Stimulated activated CD8-positive, alpha-beta memory T cell treated with anti-CD3 and anti-CD28 coated beads, Interleukin-4, amount 100 ng/mL, for 24 hours (primary cell): ENCODE results near the gene PDZRN3.

ENCODE experiments used
- DNase-seq: peaks from one replicate; pipeline ENCODE4 v3.0.0-alpha.2; 2020; ENCODE audit warnings: low read depth

PDZRN3 gene

GRCh38 chr3:73452729-73453128 is 172.0 kb downstream of the PDZRN3 start:
- no peak for DNase-seq

DNA sequence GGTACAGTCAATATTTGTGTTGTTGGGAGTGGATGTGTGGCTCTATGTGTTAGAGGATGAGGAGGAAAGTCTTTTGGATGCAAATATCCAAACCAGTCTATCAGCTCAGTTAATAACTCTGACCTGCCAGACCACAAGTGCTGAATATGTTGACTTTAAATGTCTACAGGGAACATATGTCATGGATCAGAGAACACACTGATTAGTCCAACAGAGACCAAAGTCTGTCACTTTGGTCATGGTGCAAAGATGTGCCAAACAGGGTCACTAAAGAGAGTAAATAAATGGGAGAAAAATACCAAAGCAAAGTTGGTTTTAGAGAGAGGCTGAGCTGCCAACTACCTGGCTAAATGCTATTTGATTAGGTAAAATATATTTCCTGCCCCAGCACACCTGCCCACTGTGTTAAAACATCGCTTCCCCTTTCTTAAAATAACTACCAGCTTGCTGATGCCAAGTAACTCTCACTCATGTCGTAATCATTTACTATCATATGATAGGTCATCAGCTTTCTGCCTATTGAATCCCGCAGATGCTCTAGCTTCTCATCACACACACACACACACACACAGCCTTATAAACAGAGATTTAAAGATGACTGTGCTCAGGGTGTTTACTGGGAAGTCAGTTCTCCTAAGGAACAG is 173.3 kb downstream of the PDZRN3 start:
- DNase-seq: no peak

DNA sequence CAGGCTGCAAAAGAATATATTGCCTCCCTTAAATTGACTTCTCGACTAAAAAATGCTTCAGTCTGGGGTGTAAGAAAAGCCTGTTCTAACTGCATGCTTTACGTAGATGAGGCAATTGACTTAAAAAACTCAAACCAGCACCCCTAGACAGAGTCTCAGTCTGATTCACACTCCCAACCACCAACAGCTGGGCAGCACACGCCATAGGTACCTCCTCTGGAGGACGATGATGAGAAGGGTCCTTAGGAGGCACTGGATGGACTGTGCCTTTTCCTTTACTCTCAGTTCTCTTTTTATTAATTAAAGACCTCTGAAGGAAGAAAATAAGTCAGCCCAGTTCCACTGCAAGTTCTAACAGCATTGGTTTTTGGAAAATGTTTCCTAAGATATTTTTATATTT is 175.0 kb downstream of the PDZRN3 start:
- DNase-seq: no peak

- DNase-seq: no peak
These were observed 175.9 kb downstream of the PDZRN3 start for GRCh38 chr3:73448761-73449301.

GRCh38 chr3:73448041-73448440 is 176.7 kb downstream of the PDZRN3 start:
- no peak for DNase-seq

DNA sequence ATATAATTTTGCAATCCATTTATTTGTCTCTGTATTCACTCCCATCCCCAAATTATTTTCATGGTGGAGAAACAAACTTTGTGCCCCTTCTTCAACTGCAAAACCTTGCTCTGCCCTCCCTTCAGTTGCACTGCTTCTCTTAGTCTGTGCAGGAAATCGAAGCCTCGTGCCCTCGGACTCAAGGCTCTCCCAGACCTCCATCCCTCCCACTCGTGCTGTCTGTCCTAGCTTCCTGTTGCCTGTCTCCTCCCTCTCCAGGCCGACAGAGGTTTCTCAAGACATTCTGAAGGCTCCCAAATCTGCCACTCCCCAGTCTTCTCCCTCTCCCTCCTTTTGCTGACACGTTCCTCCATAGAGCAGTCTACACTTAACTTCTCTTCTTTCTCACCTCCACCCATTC is 177.6 kb downstream of the PDZRN3 start:
- no peak for DNase-seq

- DNase-seq: no peak
These were observed 178.2 kb downstream of the PDZRN3 start for GRCh38 chr3:73446467-73447110.

DNA sequence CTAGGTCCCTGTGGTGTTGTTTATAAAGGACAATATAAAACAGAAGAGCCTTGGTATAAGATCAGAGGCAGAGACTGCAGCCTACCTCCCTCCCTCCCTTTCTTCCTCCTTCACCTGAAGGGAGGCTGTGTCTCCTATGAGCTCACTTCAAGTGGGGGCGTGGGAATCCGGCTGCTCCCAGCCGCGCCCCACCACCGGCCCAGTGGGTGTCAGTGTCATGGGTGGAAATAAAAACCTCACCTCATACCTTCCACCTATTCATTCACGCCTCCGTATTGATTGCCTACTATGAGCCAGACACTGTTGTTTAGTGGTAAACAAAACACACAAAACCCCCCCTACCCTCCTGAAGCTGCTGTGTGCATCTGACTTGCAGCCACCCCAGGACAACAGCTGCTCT is 181.9 kb downstream of the PDZRN3 start:
- DNase-seq: no peak

- no peak for DNase-seq
These were observed 182.6 kb downstream of the PDZRN3 start for GRCh38 chr3:73442152-73442551.

DNA sequence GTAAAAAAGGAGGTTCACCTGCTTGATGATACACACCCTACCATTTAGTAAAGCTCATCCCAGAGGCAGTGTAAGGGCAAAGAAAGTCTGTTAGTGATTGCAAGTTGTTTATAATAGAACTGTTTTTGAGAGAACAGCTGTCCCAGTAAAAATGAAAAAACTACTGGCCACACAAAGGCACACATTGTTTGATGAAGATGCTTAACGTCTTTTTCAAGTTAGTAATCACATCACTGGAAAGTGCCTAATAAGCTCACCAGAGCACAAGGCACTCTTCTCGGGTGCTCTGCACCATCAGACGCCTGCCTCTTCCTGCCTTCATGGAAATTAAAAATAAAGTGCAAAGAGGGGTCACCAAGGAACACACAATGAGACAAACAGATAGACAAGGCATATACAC is 186.9 kb downstream of the PDZRN3 start:
- DNase-seq: no peak

GRCh38 chr3:73435055-73435454 is 189.7 kb downstream of the PDZRN3 start:
- no peak for DNase-seq

GRCh38 chr3:73433687-73434086 is 191.1 kb downstream of the PDZRN3 start:
- no peak for DNase-seq

- DNase-seq: no peak
These were observed 191.7 kb downstream of the PDZRN3 start for GRCh38 chr3:73433079-73433478.

DNA sequence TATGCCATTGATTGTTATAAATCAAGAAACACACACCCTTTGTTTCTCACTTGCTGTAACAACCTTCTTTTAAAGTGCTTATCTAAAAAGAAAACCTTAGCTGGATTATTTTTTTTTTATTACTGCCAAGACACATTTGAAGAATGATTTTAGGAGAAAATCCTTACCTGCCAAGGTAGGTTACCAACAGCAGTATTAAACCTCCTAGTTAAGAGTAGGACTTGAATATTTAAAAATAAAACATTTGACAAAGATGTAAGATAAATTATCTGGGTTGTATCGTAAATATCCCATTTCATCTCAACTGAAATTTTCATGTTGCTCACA is 192.1 kb downstream of the PDZRN3 start:
- no peak for DNase-seq

DNA sequence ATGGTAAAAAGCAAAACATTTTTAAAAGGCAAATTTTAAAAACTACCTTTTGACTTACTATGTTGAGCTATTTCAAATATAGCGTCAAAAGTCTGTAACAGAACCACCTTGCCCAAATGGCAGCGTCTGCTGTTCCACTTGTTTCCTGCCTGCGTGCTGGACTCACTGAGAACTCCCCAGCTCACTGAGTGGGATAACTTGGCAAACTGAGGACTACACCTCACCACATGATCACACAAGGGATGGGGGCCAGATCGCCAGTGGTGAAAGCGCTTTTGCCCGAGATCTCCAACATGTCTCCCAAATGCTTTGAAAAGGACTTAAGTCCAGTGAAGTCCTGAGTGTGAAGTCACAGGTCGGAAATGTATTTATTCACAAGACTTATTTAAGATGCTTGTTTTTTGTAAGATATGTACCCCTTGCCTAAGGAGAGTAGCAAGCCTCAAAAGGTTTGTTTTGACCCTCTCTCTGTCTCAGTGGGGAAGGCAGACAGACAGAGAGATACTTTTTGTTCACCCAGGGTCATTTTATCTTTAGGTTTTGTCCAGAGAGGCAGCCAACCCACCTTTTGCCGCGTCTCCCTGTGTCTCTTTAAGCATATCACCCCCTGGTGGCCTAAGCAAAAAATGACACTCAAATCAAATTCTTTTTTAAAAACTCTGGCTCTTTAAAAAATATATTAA is 192.6 kb downstream of the PDZRN3 start:
- no peak for DNase-seq

DNA sequence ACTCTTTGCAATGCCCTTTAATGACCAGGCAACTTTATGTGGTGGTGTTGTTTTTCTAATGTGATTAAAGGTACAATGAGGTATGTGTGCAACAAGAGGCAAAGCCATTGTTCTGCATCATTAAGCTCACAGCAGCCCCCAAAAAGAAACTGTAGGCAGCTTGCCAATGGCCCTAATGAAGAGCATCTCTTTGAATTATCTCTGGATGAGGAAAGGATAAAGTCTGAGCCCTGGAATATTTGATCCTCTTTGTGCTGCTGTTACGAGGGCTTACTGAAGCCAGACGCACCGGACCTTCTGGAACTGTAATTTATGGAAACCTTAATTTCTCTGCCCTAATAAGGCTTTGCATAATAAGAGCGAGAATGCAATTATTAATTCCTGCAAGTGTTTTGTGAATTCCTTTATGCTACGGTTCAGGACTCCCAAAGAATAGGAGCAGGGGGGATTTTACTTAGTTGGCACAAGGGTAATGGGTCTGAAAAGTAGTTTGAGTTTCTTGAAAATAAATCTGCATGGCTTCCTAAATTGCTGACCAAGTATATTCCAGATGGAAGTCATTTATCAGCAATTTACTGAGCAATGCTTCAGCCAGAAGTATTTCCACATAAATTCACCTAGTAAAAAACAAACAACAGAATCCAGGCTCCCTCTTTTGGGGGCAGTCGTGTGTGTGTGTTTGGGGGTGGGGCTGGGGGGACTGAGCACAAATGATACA is 193.4 kb downstream of the PDZRN3 start:
- DNase-seq: no peak

GRCh38 chr3:73427048-73427706 is 197.6 kb downstream of the PDZRN3 start:
- DNase-seq: no peak

- no peak for DNase-seq
These were observed 198.1 kb downstream of the PDZRN3 start for GRCh38 chr3:73426606-73427005.

- DNase-seq: no peak
These were observed 201.6 kb downstream of the PDZRN3 start for GRCh38 chr3:73423116-73423515.

- no peak for DNase-seq
These were observed 202.2 kb downstream of the PDZRN3 start for GRCh38 chr3:73422571-73422970.

DNA sequence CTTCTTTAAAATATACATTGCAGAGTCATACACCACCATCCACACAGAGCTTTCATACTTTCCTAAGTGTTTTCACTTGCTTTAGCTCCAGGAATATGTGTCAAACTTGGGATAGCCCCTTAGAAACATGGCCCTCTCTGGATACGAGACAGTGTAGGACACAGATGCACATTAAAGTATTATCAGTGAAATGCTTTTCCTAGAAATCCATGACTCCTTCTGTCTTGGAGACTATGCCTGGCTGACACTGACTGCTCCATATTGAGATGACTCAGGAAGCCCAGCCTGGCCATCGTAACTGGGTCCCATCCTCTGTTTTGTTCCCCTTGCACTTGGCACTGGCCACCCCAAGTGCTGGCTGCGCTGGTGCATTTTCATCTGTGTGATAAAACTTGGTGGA is 204.8 kb downstream of the PDZRN3 start:
- DNase-seq: no peak

DNA sequence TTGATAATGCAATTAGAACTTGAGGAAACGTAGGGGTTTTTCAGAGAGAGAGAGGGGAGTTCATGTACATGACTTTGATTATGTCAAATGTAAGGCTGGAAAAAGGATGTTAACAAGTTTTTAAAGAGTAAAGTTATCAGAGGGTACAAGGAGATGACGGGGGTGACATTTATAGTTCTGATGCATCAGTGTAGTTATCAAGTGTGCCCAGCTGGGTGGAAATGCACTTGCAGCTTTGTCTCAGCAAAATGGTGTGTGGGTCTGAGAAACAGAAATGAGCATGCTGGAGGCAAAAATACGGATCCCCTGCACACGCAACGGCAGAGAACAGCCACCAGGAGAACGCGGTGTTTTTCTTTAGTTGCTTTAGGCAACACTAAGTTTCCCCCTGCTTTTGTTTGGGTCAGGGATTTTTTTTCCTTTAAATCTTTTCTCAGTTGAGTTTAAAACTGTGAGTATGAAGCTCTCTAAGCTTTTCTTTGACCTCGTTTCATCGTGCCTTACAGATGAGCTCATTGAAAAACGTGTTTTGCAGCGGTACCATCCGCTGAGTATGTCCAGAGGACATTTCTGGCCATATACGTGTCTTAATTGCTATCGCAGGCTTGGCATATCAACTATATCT is 205.4 kb downstream of the PDZRN3 start:
- DNase-seq: no peak
